Measurements from ENCODE around the gene LRTM2. TPM values are rescaled to one million over a fixed set of nuclear protein-coding genes. Genes with fewer than 3 reads are reported as not detected.
A peak's percentile ranks its signal among the peaks of the same experiment; 100 is the strongest.

The LRTM2 gene
- not detected for polyA plus RNA-seq (2013, experiment 1 of 2)
- polyA plus RNA-seq (2013, experiment 2 of 2), result not detected

- H3K36me3 ChIP-seq (ENCODE audit: control insufficient read depth, insufficient read depth, low read length), result no peaks in the 10 kb centered on the region
- H3K27ac ChIP-seq (ENCODE audit: low read depth, low read length, severe bottlenecking), result no peak within 1 kb of the TSS
- H3K4me3 ChIP-seq (ENCODE audit: extremely low read depth, insufficient read depth, low read length, poor library complexity, severe bottlenecking), result no peak within 1 kb of the TSS
- peaks cover 7% of the 10 kb centered on the region for H3K4me1 ChIP-seq (ENCODE audit: control insufficient read depth, insufficient read depth, low read length, poor library complexity, severe bottlenecking)
- 23 to 26% methylated on average over 27 to 32 of the region's 34 CpGs for WGBS, 2 experiments (ENCODE audit: insufficient coverage in 2 of 2)
- no peaks in the 10 kb centered on the region for H3K9me3 ChIP-seq (ENCODE audit: control insufficient read depth, low read length)
These were observed at the start of gene LRTM2 for GRCh38 chr12:1820191-1820895. TSS of gene LRTM2 (plus strand) at chr12:1820565. CDS start at chr12:1828149, 7,584 bp downstream.

- Histone ChIP-seq H3K36me3 (ENCODE audit: control insufficient read depth, insufficient read depth, low read length) (peaks cover 11% of the 10 kb centered on the region), H3K9me3 (ENCODE audit: control insufficient read depth, low read length) (no peaks in the 10 kb centered on the region), H3K27ac (ENCODE audit: low read depth, low read length, severe bottlenecking) (peak overlapping the region; percentile 3), H3K4me3 (ENCODE audit: extremely low read depth, insufficient read depth, low read length, poor library complexity, severe bottlenecking) (no peak overlapping the region), H3K4me1 (ENCODE audit: control insufficient read depth, insufficient read depth, low read length, poor library complexity, severe bottlenecking) (peaks cover 28% of the 10 kb centered on the region)
- WGBS, 2 experiments (ENCODE audit: insufficient coverage in 2 of 2), result 80 to 96% methylated on average over 1 to 2 of the region's 4 CpGs
These were observed 46.3 kb upstream of the LRTM2 start for GRCh38 chr12:1773937-1774655.

- Histone ChIP-seq H3K36me3 (ENCODE audit: control insufficient read depth, insufficient read depth, low read length) (peaks cover 19% of the 10 kb centered on the region), H3K4me3 (ENCODE audit: extremely low read depth, insufficient read depth, low read length, poor library complexity, severe bottlenecking) (no peak overlapping the region), H3K9me3 (ENCODE audit: control insufficient read depth, low read length) (no peaks in the 10 kb centered on the region), H3K4me1 (ENCODE audit: control insufficient read depth, insufficient read depth, low read length, poor library complexity, severe bottlenecking) (peaks cover 39% of the 10 kb centered on the region), H3K27ac (ENCODE audit: low read depth, low read length, severe bottlenecking) (peak overlapping the region; percentile 54)
- 44 to 51% methylated on average over 1 to 4 of the region's 4 CpGs for WGBS, 2 experiments (ENCODE audit: insufficient coverage in 2 of 2)
These were observed 44.0 kb upstream of the LRTM2 start for GRCh38 chr12:1776170-1776921.

DNA sequence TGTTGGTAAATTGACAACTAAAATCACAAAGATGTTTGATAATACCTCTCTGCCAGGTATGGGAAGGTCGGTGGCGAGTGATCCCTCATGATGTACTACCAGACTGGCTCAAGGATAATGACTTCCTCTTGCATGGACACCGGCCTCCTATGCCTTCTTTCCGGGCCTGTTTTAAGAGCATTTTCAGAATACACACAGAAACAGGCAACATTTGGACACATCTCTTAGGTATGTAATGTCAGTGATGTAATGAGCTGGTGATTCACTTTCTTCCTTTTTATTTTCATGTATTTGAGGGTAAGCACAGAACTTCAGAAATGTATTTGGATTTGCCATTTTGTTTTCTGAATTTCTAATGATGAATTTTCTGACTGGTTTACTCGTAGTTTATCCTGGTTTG is 42.6 kb upstream of the LRTM2 start:
- WGBS, 2 experiments (ENCODE audit: insufficient coverage in 2 of 2), result 90 to 100% methylated on average over 2 of the region's 5 CpGs
- no peak overlapping the region for H3K4me3 ChIP-seq (ENCODE audit: extremely low read depth, insufficient read depth, low read length, poor library complexity, severe bottlenecking)
- H3K36me3 ChIP-seq (ENCODE audit: control insufficient read depth, insufficient read depth, low read length), result peaks cover 19% of the 10 kb centered on the region
- no peak overlapping the region for H3K27ac ChIP-seq (ENCODE audit: low read depth, low read length, severe bottlenecking)
- H3K9me3 ChIP-seq (ENCODE audit: control insufficient read depth, low read length), result no peaks in the 10 kb centered on the region
- peaks cover 42% of the 10 kb centered on the region for H3K4me1 ChIP-seq (ENCODE audit: control insufficient read depth, insufficient read depth, low read length, poor library complexity, severe bottlenecking)

DNA sequence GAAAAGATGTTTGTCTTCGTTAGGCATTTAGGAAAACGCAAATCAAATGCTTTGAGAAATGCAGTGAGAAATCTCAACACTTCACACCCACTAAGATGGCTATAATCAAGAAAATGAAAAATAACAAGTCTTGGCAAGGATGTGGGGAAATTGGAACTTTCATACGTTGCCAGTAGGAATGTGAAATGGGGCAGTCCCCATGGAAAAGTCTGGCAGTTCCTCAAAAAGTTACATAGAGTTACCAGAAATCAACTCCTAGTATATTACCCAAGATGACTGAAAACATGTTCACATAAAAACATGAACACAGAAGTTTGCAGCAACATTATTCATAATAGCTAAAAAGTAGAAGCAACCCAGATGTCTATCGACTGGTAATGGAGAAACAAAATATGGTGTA is 41.5 kb upstream of the LRTM2 start:
- Histone ChIP-seq H3K36me3 (ENCODE audit: control insufficient read depth, insufficient read depth, low read length) (peaks cover 27% of the 10 kb centered on the region), H3K9me3 (ENCODE audit: control insufficient read depth, low read length) (no peaks in the 10 kb centered on the region), H3K4me3 (ENCODE audit: extremely low read depth, insufficient read depth, low read length, poor library complexity, severe bottlenecking) (no peak overlapping the region), H3K4me1 (ENCODE audit: control insufficient read depth, insufficient read depth, low read length, poor library complexity, severe bottlenecking) (peaks cover 40% of the 10 kb centered on the region), H3K27ac (ENCODE audit: low read depth, low read length, severe bottlenecking) (no peak overlapping the region)
- WGBS, 2 experiments (ENCODE audit: insufficient coverage in 2 of 2), result 100% methylated on average over 2 of the region's 4 CpGs; no CpG with 5 or more reads in 1 of the 2 experiments

- Histone ChIP-seq H3K27ac (ENCODE audit: low read depth, low read length, severe bottlenecking) (no peak overlapping the region), H3K4me3 (ENCODE audit: extremely low read depth, insufficient read depth, low read length, poor library complexity, severe bottlenecking) (no peak overlapping the region), H3K4me1 (ENCODE audit: control insufficient read depth, insufficient read depth, low read length, poor library complexity, severe bottlenecking) (peaks cover 37% of the 10 kb centered on the region), H3K9me3 (ENCODE audit: control insufficient read depth, low read length) (no peaks in the 10 kb centered on the region), H3K36me3 (ENCODE audit: control insufficient read depth, insufficient read depth, low read length) (peaks cover 33% of the 10 kb centered on the region)
- 67% methylated on average over 1 of the region's 1 CpG; no CpG with 5 or more reads in 1 of the 2 experiments for WGBS, 2 experiments (ENCODE audit: insufficient coverage in 2 of 2)
These were observed 40.6 kb upstream of the LRTM2 start for GRCh38 chr12:1779783-1780182.

DNA sequence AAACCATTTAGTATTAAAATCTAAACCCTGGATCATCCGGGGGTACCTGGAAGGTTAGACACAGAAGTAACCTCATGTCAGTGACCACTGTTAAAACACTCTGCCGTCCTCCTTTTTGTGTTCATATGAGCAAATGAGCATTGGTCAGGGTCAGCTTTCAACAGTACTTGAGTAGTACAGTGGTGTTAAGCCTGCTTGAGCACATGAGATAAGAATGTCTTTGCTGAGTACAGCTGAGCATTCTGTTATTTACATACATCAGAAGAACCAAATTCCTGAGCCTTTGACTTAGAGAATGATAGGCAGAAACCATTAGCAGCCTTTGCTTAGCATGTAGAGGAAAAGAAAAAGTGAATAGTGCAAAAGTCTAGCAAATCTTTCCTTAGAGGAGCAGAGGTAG is 38.6 kb upstream of the LRTM2 start:
- peaks cover 50% of the 10 kb centered on the region for H3K36me3 ChIP-seq (ENCODE audit: control insufficient read depth, insufficient read depth, low read length)
- peaks cover 17% of the 10 kb centered on the region for H3K4me1 ChIP-seq (ENCODE audit: control insufficient read depth, insufficient read depth, low read length, poor library complexity, severe bottlenecking)
- WGBS, 2 experiments (ENCODE audit: insufficient coverage in 2 of 2), result 77 to 80% methylated on average over 2 of the region's 2 CpGs
- no peaks in the 10 kb centered on the region for H3K9me3 ChIP-seq (ENCODE audit: control insufficient read depth, low read length)
- H3K27ac ChIP-seq (ENCODE audit: low read depth, low read length, severe bottlenecking), result peak overlapping the region; percentile 23
- H3K4me3 ChIP-seq (ENCODE audit: extremely low read depth, insufficient read depth, low read length, poor library complexity, severe bottlenecking), result no peak overlapping the region

GRCh38 chr12:1782215-1782614 is 38.1 kb upstream of the LRTM2 start:
- peak overlapping the region; percentile 23 for H3K27ac ChIP-seq (ENCODE audit: low read depth, low read length, severe bottlenecking)
- H3K36me3 ChIP-seq (ENCODE audit: control insufficient read depth, insufficient read depth, low read length), result peaks cover 54% of the 10 kb centered on the region
- H3K4me3 ChIP-seq (ENCODE audit: extremely low read depth, insufficient read depth, low read length, poor library complexity, severe bottlenecking), result no peak overlapping the region
- no CpG with 5 or more reads among the region's 2 CpGs for WGBS, 2 experiments (ENCODE audit: insufficient coverage in 2 of 2)
- H3K4me1 ChIP-seq (ENCODE audit: control insufficient read depth, insufficient read depth, low read length, poor library complexity, severe bottlenecking), result peaks cover 14% of the 10 kb centered on the region
- no peaks in the 10 kb centered on the region for H3K9me3 ChIP-seq (ENCODE audit: control insufficient read depth, low read length)

DNA sequence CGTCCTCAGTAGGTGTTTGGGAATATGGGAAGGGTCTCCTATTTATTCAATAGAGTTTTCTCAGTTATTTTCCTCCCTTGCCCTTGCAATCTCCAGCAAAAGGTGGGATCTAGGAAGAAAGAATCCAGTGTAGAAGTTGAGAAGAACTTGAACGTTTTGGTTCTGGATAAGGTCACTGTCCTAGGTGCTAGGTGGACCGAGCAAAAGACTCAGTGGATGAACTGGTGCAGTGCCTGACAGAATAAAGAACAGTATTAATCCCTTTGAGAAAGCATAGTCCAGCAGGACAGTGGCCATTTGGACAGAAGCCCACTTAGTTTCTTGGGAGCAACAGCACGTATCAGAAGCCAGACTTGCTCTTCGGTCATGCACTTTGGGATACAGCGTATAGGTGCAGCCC is 32.7 kb upstream of the LRTM2 start:
- Histone ChIP-seq H3K36me3 (ENCODE audit: control insufficient read depth, insufficient read depth, low read length) (peaks cover 45% of the 10 kb centered on the region), H3K4me1 (ENCODE audit: control insufficient read depth, insufficient read depth, low read length, poor library complexity, severe bottlenecking) (no peaks in the 10 kb centered on the region), H3K9me3 (ENCODE audit: control insufficient read depth, low read length) (no peaks in the 10 kb centered on the region), H3K27ac (ENCODE audit: low read depth, low read length, severe bottlenecking) (no peak overlapping the region), H3K4me3 (ENCODE audit: extremely low read depth, insufficient read depth, low read length, poor library complexity, severe bottlenecking) (no peak overlapping the region)
- 96 to 100% methylated on average over 5 of the region's 6 CpGs for WGBS, 2 experiments (ENCODE audit: insufficient coverage in 2 of 2)

DNA sequence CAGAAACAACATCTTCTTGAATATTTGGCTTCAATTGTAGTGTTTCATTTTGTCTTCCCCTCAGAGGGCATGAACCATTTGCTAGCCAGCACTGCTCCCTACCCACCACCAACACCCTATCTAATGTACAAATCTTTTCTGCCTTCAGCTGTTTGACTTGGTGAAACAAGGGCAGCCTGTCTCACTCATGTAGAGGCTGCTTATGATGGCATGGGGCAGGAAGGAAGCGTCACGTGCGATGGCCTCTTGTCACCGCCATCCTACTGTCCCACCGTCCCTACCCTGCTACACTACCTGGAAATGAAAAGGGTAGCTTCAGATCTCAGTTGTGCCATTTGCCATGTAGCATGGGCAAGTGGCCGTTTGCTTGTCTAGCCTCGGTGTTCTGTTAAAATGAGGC is 29.9 kb upstream of the LRTM2 start:
- Histone ChIP-seq H3K27ac (ENCODE audit: low read depth, low read length, severe bottlenecking) (no peak overlapping the region), H3K4me3 (ENCODE audit: extremely low read depth, insufficient read depth, low read length, poor library complexity, severe bottlenecking) (no peak overlapping the region), H3K9me3 (ENCODE audit: control insufficient read depth, low read length) (no peaks in the 10 kb centered on the region), H3K36me3 (ENCODE audit: control insufficient read depth, insufficient read depth, low read length) (peaks cover 28% of the 10 kb centered on the region), H3K4me1 (ENCODE audit: control insufficient read depth, insufficient read depth, low read length, poor library complexity, severe bottlenecking) (peaks cover 7% of the 10 kb centered on the region)
- 85 to 91% methylated on average over 6 of the region's 7 CpGs for WGBS, 2 experiments (ENCODE audit: insufficient coverage in 2 of 2)
